Activated CD4-positive, alpha-beta T cell treated with anti-CD3 and anti-CD28 coated beads, Interleukin-2, amount 50 U/mL, for 24 hours (primary cell): ENCODE results near the gene SCUBE2.
"Not testable (repeated sequence)": the region's sequence is repeated elsewhere in the genome, so short reads cannot be mapped to it uniquely, and the experiment has no call there.

Experiments
- DNase-seq, 2 donors: peaks; one replicate each; pipeline ENCODE4 v3.0.0-alpha.2; 2020; ENCODE audit warnings: low read depth in 1 of 2, low spot score in 1 of 2

Gene SCUBE2

GRCh38 chr11:9013373-9013772, 78.0 kb downstream of the SCUBE2 start:
- DNase-seq, result no peak

- DNase-seq, result not testable (repeated sequence)
These were observed 81.9 kb downstream of the SCUBE2 start for GRCh38 chr11:9009538-9009937.

- DNase-seq, result no peak
These were observed 82.7 kb downstream of the SCUBE2 start for GRCh38 chr11:9008661-9009060.

- no peak for DNase-seq
These were observed 83.3 kb downstream of the SCUBE2 start for GRCh38 chr11:9008011-9008550.

GRCh38 chr11:9005087-9005486, 86.3 kb downstream of the SCUBE2 start:
- DNase-seq, result no peak

- no peak for DNase-seq
These were observed 87.0 kb downstream of the SCUBE2 start for GRCh38 chr11:9004183-9004926.

- DNase-seq, result peak; percentile 35 to 49
These were observed 87.7 kb downstream of the SCUBE2 start, which contains the start of gene NRIP3 for GRCh38 chr11:9003573-9004182. Gene NRIP3, minus strand, starts transcription at chr11:9004001. Its CDS starts 66 bp downstream, at chr11:9003935.

GRCh38 chr11:9002920-9003572, 88.4 kb downstream of the SCUBE2 start:
- DNase-seq, result no peak

GRCh38 chr11:9001736-9002135, 89.7 kb downstream of the SCUBE2 start:
- DNase-seq, result peak; percentile 15 to 45

- DNase-seq, result no peak
These were observed 93.4 kb downstream of the SCUBE2 start for GRCh38 chr11:8998017-8998416.

GRCh38 chr11:8997451-8997850, 93.9 kb downstream of the SCUBE2 start:
- DNase-seq, result no peak

- DNase-seq, result no peak
These were observed 101.9 kb downstream of the SCUBE2 start for GRCh38 chr11:8989453-8989852.

- DNase-seq, result no peak
These were observed 102.8 kb downstream of the SCUBE2 start for GRCh38 chr11:8988329-8989234.

- no peak for DNase-seq
These were observed 104.0 kb downstream of the SCUBE2 start for GRCh38 chr11:8987446-8987845.

- DNase-seq, result not testable (repeated sequence)
These were observed 104.6 kb downstream of the SCUBE2 start for GRCh38 chr11:8986772-8987171.

GRCh38 chr11:8985462-8985861, 105.9 kb downstream of the SCUBE2 start:
- no peak for DNase-seq

- DNase-seq, result no peak
These were observed 107.8 kb downstream of the SCUBE2 start for GRCh38 chr11:8983552-8983951.

GRCh38 chr11:8980485-8980884, 110.9 kb downstream of the SCUBE2 start:
- DNase-seq, result no peak

GRCh38 chr11:8979365-8979764, 112.0 kb downstream of the SCUBE2 start:
- not testable (repeated sequence) for DNase-seq

- no peak for DNase-seq
These were observed 118.3 kb downstream of the SCUBE2 start for GRCh38 chr11:8973121-8973520.

GRCh38 chr11:8971924-8972316, 119.5 kb downstream of the SCUBE2 start:
- DNase-seq, result no peak
